Body of pancreas (tissue), 4 donors: ENCODE measurements around the gene ALCAM. TPM values are rescaled to one million over a fixed set of nuclear protein-coding genes. Genes with fewer than 3 reads are reported as not detected.

Source experiments
- ATAC-seq: fragments of 150-250 bp; one replicate; pipeline ENCODE4 v1.9.1; 2016
- DNase-seq, 4 donors: peaks; one replicate each; pipeline ENCODE4 v3.0.0-alpha.2; 2019
- H3K27ac ChIP-seq, 4 donors: fragments of 200-600 bp; sonication (generic); 1 replicate in 3 of 4; 2 replicates in 1 of 4; pipeline versions ENCODE4 v1.5.1 to v1.6.1; 2016 to 2019; ENCODE audit warnings: mild to moderate bottlenecking in 1 of 4, mixed read lengths in 1 of 4, moderate library complexity in 1 of 4
- H3K27me3 ChIP-seq, 2 donors: fragments of 200-600 bp; sonication (generic); one replicate each; pipeline ENCODE4 v1.6.0; 2016; ENCODE audit warnings: mild to moderate bottlenecking in 1 of 2
- H3K36me3 ChIP-seq, 2 donors: fragments of 200-600 bp; sonication (generic); replicated peaks in 1 of 2; 2 replicates each; pipeline ENCODE4 v1.5.1; 2016; ENCODE audit warnings: low read depth in 2 of 2; ENCODE audit not compliant: insufficient read depth in 1 of 2
- H3K4me1 ChIP-seq: fragments of 200-600 bp; sonication (generic); one replicate; pipeline ENCODE4 v1.6.0; 2016
- H3K4me3 ChIP-seq, 2 donors: fragments of 200-600 bp; sonication (generic); 1 replicate in 1 of 2; 2 replicates in 1 of 2; pipeline ENCODE4 v1.5.1; 2016 to 2019
- H3K9me3 ChIP-seq, 3 donors: fragments of 200-600 bp; sonication (generic); 1 replicate in 2 of 3; 2 replicates in 1 of 3; pipeline ENCODE4 v1.5.1; 2016
- POLR2A ChIP-seq, 3 donors: fragments of 450-650 bp; IDR thresholded peaks; one replicate each; pipeline ENCODE4 v1.6.1; 2016; ENCODE audit warnings: antibody characterized with exemption in 3 of 3, mild to moderate bottlenecking in 2 of 3
- WGBS, 2 donors: methylation state at CpG; one replicate each; pipeline ENCODE4 v1.1.5; 2017; 5-methylcytosine and 5-hydroxymethylcytosine counted together
- intact Hi-C: fragments of 100-400 bp; cut with DNase I; formaldehyde crosslinking; loops from one replicate; pipeline ENCODE4 v1.15.1; 2023
- total RNA-seq, 2 donors: library from RNA; depleted of rRNA; stranded (reverse); fragments of >200 nt; gene quantifications; one replicate each; pipeline ENCODE4 v1.1.0, GENCODE V29; 2016
- TF ChIP-seq, protein P1 (sequence below), 7 experiments: fragments of 450-650 bp in 4 of 7; fragments of 200-600 bp in 3 of 7; sonication (generic) in 3 of 7; IDR thresholded peaks; one replicate each; pipeline ENCODE4 v1.5.1; 2016 to 2019; ENCODE audit warnings: antibody characterized with exemption in 7 of 7

Gene ALCAM
- total RNA-seq, 2 donors from 2014 or later, result 34.8 to 35.3 TPM

DNA sequence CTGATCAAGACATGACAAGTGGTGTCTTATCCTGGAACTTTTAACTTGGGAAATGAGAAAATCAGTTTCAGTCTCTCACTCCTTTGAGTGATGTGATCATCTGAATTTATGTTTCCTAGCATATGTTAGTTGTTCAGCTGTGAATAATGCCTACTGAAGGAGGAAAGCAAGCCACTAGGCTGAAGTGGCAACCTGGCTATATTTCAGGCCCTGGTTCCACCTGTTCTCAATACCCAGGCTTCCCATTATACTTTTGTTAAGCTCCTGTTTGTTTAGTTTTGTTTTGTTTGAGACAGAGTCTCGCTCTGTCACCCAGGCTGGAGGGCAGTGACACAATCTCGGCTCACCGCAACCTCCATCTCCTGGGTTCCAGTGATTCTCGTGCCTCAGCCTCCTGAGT lies 243.8 kb downstream of the ALCAM start:
- Histone ChIP-seq H3K27ac (peak overlapping the region in 3 of 4 donors; percentile 35 to 67 (median 53)), H3K4me3 (no peak overlapping the region), H3K4me1 (peaks cover 32% of the 10 kb centered on the region), H3K27me3 (no peaks in the 10 kb centered on the region), H3K9me3 (no peaks in the 10 kb centered on the region), H3K36me3 (no peaks in the 10 kb centered on the region)
- TF ChIP-seq, protein P1, sequence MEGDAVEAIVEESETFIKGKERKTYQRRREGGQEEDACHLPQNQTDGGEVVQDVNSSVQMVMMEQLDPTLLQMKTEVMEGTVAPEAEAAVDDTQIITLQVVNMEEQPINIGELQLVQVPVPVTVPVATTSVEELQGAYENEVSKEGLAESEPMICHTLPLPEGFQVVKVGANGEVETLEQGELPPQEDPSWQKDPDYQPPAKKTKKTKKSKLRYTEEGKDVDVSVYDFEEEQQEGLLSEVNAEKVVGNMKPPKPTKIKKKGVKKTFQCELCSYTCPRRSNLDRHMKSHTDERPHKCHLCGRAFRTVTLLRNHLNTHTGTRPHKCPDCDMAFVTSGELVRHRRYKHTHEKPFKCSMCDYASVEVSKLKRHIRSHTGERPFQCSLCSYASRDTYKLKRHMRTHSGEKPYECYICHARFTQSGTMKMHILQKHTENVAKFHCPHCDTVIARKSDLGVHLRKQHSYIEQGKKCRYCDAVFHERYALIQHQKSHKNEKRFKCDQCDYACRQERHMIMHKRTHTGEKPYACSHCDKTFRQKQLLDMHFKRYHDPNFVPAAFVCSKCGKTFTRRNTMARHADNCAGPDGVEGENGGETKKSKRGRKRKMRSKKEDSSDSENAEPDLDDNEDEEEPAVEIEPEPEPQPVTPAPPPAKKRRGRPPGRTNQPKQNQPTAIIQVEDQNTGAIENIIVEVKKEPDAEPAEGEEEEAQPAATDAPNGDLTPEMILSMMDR (IDR thresholded peaks at IDR 0.05), result no peak
- TF ChIP-seq POLR2A (IDR thresholded peaks at IDR 0.05), result no peak
- intact Hi-C loops, result no loop called here
- 40 to 55% methylated on average over 4 of the region's 4 CpGs for WGBS, 2 donors
- ATAC-seq, result peak; percentile 41
- DNase-seq, result peak in 2 of 4 donors; percentile 17 to 44

DNA sequence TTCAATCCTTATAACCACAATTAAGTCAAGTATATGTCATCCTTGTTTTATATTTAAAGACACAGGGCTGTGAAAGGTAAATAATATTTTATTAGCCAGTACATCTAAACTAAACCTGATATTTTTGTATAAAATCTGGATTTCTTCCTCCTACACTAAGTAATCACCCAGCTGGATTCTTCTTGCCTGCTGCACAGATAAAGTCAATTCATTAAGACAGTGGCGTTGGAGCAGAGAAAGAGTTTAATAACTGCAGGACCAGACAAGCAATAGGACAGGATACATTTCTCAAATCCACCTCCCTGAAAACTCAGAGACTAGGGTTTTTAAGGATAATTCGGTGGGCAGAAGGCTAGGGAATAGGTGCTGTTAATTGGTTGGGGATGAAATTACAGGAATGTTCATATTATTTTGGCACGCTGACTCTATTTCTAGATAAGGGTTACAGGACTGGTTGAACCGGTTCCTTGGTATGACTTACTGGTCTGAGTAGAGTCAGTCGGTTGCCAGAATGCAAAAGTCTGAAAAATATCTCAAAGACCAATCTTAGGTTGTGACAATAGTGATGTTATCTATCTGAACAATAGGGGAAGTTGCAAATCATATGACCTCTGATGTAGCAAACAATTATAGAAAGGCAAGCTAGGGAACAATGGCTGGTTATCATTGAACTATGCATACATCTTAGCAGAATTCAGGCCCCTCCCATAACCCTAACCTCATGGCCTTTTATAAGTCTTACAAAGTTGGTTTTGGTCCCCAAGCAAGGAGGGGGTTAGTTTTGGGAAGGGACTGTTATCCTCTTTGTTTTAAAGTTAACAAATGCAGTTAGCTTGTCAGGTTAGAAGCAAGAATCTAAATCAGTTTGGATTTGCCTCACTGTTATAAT lies 244.8 kb downstream of the ALCAM start:
- Histone ChIP-seq H3K9me3 (no peaks in the 10 kb centered on the region), H3K27ac (peak overlapping the region in 3 of 4 donors; percentile 35 to 67 (median 53))

DNA sequence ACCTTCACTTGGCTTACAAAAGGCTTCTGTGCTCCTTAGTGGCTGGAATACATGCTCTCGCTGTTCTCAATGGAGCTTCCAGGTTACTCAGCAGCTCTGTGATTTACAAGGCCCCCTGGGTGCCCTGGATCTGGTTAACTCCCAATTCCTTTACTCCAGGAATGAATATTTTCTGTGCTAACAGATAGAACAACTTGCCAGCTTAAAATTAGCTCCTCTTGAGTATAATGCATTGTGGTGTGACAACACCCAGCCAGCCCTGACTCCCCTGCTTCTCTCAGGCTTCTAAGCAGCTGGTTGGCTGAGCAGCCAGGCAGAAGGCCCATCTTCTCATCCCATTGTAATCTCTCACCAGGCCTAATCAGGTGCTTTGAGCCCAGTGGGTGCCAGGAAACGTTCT lies 246.4 kb downstream of the ALCAM start:
- intact Hi-C loops, result no loop called here
- DNase-seq (no peak), ATAC-seq (no peak)
- Histone ChIP-seq H3K27ac (peak overlapping the region in 2 of 4 donors; percentile 15 to 35), H3K36me3 (no peaks in the 10 kb centered on the region), H3K4me3 (no peak overlapping the region), H3K27me3 (no peaks in the 10 kb centered on the region), H3K4me1 (peaks cover 32% of the 10 kb centered on the region), H3K9me3 (no peaks in the 10 kb centered on the region)
- WGBS, 2 donors, result 40 to 72% methylated on average over 2 of the region's 2 CpGs
- TF ChIP-seq, protein P1 (IDR thresholded peaks at IDR 0.05), result no peak
- TF ChIP-seq POLR2A (IDR thresholded peaks at IDR 0.05), result no peak

More for the DNA sequence above, 244.8 kb downstream of the ALCAM start:
- Histone ChIP-seq H3K4me3 (no peak overlapping the region), H3K4me1 (peaks cover 32% of the 10 kb centered on the region), H3K36me3 (no peaks in the 10 kb centered on the region), H3K27me3 (no peaks in the 10 kb centered on the region)
- peak; percentile 38 to 79 (median 58) for DNase-seq
- WGBS, 2 donors, result 15 to 25% methylated on average over 5 of the region's 5 CpGs
- peak; percentile 98 for ATAC-seq
- TF ChIP-seq POLR2A (IDR thresholded peaks at IDR 0.05), result no peak
- TF ChIP-seq, protein P1 (IDR thresholded peaks at IDR 0.05), result no peak
- intact Hi-C loops, result no loop called here

DNA sequence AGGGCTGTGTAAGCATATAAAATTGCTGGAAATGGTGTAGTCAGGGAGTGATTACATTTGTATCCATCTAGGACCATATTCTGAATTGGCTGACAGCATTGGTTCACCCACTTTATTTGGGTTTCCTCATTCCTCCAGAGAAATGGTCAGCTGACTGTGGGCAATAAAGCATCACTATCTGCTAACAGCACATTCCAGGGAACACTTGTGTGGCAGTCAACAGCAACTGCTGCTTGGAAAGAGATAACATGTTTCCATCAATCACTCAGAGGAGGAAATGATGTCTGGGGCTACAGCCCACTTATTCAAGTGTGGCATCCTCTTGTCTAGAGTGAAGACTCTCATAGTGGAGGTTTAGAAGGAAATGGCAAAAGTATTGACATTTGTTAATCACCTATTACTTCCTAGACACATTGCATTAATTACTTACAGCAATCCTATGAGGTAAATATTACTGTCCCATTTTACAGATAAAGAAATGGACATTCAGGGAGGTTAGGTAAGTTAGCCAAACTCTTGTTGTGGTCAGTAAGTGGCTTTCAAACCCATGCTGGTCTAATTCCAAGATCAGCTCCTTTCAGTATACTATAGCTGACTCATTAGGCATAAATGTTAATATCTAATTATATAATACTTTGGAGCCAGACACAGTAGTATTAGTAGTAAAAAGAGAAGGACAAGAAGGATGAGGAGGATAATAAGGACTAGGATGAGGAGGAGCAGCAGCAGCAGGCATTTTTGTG lies 247.8 kb downstream of the ALCAM start:
- Histone ChIP-seq H3K27ac (no peak overlapping the region), H3K36me3 (no peaks in the 10 kb centered on the region), H3K4me3 (no peak overlapping the region), H3K4me1 (peaks cover 32% of the 10 kb centered on the region), H3K27me3 (no peaks in the 10 kb centered on the region), H3K9me3 (no peaks in the 10 kb centered on the region)
- no peak for ATAC-seq
- TF ChIP-seq, protein P1 (IDR thresholded peaks at IDR 0.05), result no peak
- TF ChIP-seq POLR2A (IDR thresholded peaks at IDR 0.05), result no peak
- intact Hi-C loops, result no loop called here
- DNase-seq, result no peak
